GM21786 (cell line): ENCODE data around the gene FBXW11.

ENCODE experiments used
- ATAC-seq: cut with Tn5 transposase; IDR thresholded peaks from one replicate; pipeline ENCODE4 v1.9.1; 2021; ENCODE audit not compliant: unreplicated experiment

Gene FBXW11

GRCh38 chr5:171813813-171814490, 192.5 kb downstream of the FBXW11 start:
- ATAC-seq = no peak

GRCh38 chr5:171813270-171813669, 193.2 kb downstream of the FBXW11 start:
- ATAC-seq = no peak
